AG04450 (cell line): ENCODE data around the gene NR1I3. TPM values are rescaled to one million over a fixed set of nuclear protein-coding genes. Genes with fewer than 3 reads are reported as not detected.

Experiments used
- CTCF ChIA-PET: fragments of 300-600, 350-600 bp; formaldehyde crosslinking; extraction: SDS; loops from one replicate; lab custom pipeline; 2022; ENCODE audit warnings: antibody characterized with exemption, inconsistent platforms; lab: Charles Lee
- POLR2A ChIA-PET: fragments of 350-600 bp; formaldehyde crosslinking; extraction: SDS; loops from one replicate; lab custom pipeline; 2021; ENCODE audit warnings: antibody characterized with exemption, inconsistent platforms; lab: Yijun Ruan, JAX
- DNase-seq: peaks from one replicate; pipeline ENCODE4 v3.0.0-alpha.2; 2011; ENCODE audit warnings: low read depth, low spot score
- H3K27ac ChIP-seq: one replicate; pipeline ENCODE4 v1.5.1; 2012; ENCODE audit warnings: low read depth, low read length, control low read depth
- H3K27me3 ChIP-seq: one replicate; pipeline ENCODE4 v1.6.0; 2012; ENCODE audit warnings: low read length; ENCODE audit not compliant: control insufficient read depth, insufficient read depth
- H3K4me3 ChIP-seq: 2 replicates; pipeline ENCODE4 v1.5.1; 2011; ENCODE audit warnings: mild to moderate bottlenecking, low read depth, low read length, control low read depth
- H3K9me3 ChIP-seq: 2 replicates; pipeline ENCODE4 v1.5.1; 2012; ENCODE audit warnings: low read length; ENCODE audit not compliant: control insufficient read depth, insufficient read depth
- CTCF ChIP-seq: IDR thresholded peaks from 2 replicates; pipeline ENCODE4 v1.5.1; 2011; ENCODE audit warnings: low read depth, low read length, control low read depth, inconsistent platforms
- polyA plus RNA-seq: library from polyadenylated mRNA; depleted of rRNA; stranded (reverse); fragments of >200 nt; gene quantifications from 2 replicates; pipeline ENCODE4 v1.2.3, GENCODE V29; 2011; rRNA removed

NR1I3 gene
- polyA plus RNA-seq, 1 experiment: not detected

GRCh38 chr1:161180639-161181038, 57.4 kb downstream of the NR1I3 start:
- Histone ChIP-seq H3K27ac (no peak overlapping the region), H3K9me3 (no peaks in the 10 kb centered on the region), H3K27me3 (no peaks in the 10 kb centered on the region), H3K4me3 (no peak overlapping the region)
- ChIA-PET CTCF (interaction anchor here (0.6 to 5.3 kb wide), 11 partner anchors 12 to 201 kb away, joined by 3 to 42 read pairs (median 6); partner anchors contain the start of genes ADAMTS4, PPOX and TOMM40L), POLR2A (no interaction called here)
- DNase-seq: no peak
- TF ChIP-seq CTCF: peak; percentile 35

GRCh38 chr1:161179698-161180097, 58.3 kb downstream of the NR1I3 start:
- DNase-seq: no peak
- Histone ChIP-seq H3K4me3 (no peak overlapping the region), H3K27ac (no peak overlapping the region), H3K27me3 (no peaks in the 10 kb centered on the region), H3K9me3 (no peaks in the 10 kb centered on the region)
- CTCF ChIA-PET: interaction anchor here (0.9 to 5.3 kb wide), 3 partner anchors 13 to 46 kb away, joined by 3 to 42 read pairs (median 27); partner anchors contain the start of gene TOMM40L
- no peak for TF ChIP-seq CTCF
- POLR2A ChIA-PET: no interaction called here

Other genes with a start within 250 kb of the NR1I3 start
- gene F11R, start 217.1 kb downstream of the NR1I3 start, polyA plus RNA-seq: 1.7 and 2.0 TPM in 2 replicates
- 0.33 TPM in 1 of 2 replicates, not detected in the other for gene TSTD1, start 199.2 kb downstream of the NR1I3 start, polyA plus RNA-seq
- gene USF1, start 192.2 kb downstream of the NR1I3 start, polyA plus RNA-seq: 32.6 and 37.6 TPM in 2 replicates
- gene ARHGAP30, start 168.3 kb downstream of the NR1I3 start, polyA plus RNA-seq: not detected in 2 replicates
- gene NECTIN4, start 148.6 kb downstream of the NR1I3 start, polyA plus RNA-seq: 0.02 and 0.16 TPM in 2 replicates
- gene KLHDC9, start 139.8 kb downstream of the NR1I3 start, polyA plus RNA-seq: 1.1 and 1.6 TPM in 2 replicates
- 84.2 and 101 TPM in 2 replicates for gene PFDN2, start 120.2 kb downstream of the NR1I3 start, polyA plus RNA-seq
- 19.2 and 24.3 TPM in 2 replicates for gene NIT1, start 120.1 kb downstream of the NR1I3 start, polyA plus RNA-seq
- 34.9 and 38.0 TPM in 2 replicates for gene DEDD, start 105.5 kb downstream of the NR1I3 start, polyA plus RNA-seq
- 129 and 146 TPM in 2 replicates for gene UFC1, start 84.2 kb downstream of the NR1I3 start, polyA plus RNA-seq
- 15.4 and 16.2 TPM in 2 replicates for gene USP21, start 78.7 kb downstream of the NR1I3 start, polyA plus RNA-seq
- 9.7 and 9.8 TPM in 2 replicates for gene PPOX, start 71.8 kb downstream of the NR1I3 start, polyA plus RNA-seq
- gene B4GALT3, start 60.7 kb downstream of the NR1I3 start, polyA plus RNA-seq: 21.8 and 24.7 TPM in 2 replicates
- 0.52 and 0.72 TPM in 2 replicates for gene ADAMTS4, start 39.1 kb downstream of the NR1I3 start, polyA plus RNA-seq
- gene NDUFS2, start 35.8 kb downstream of the NR1I3 start, polyA plus RNA-seq: 150 and 155 TPM in 2 replicates
- 0.37 and 0.66 TPM in 2 replicates for gene FCER1G, start 22.9 kb downstream of the NR1I3 start, polyA plus RNA-seq
- not detected in 2 replicates for gene APOA2, start 14.6 kb downstream of the NR1I3 start, polyA plus RNA-seq
- 9.3 and 9.9 TPM in 2 replicates for gene TOMM40L, start 12.1 kb downstream of the NR1I3 start, polyA plus RNA-seq
- not detected in 2 replicates for gene PCP4L1, start 20.5 kb upstream of the NR1I3 start, polyA plus RNA-seq
- 0.71 and 0.89 TPM in 2 replicates for gene MPZ, start 71.8 kb upstream of the NR1I3 start, polyA plus RNA-seq
- gene SDHC, start 76.2 kb upstream of the NR1I3 start, polyA plus RNA-seq: 311 and 335 TPM in 2 replicates
- gene CFAP126, start 129.7 kb upstream of the NR1I3 start, polyA plus RNA-seq: not detected in 2 replicates